ENCODE measurements around the gene TNPO3.

- no peak for TF ChIP-seq POLR2AphosphoS5 (IDR thresholded peaks at IDR 0.05)
- TF ChIP-seq REST (IDR thresholded peaks at IDR 0.05; ENCODE audit: borderline replicate concordance), result no peak
These were observed 145.9 kb downstream of the TNPO3 start for GRCh38 chr7:128908750-128909624.

All from neural cell (in vitro differentiated cells).